GM08714 (cell line): Measurements from ENCODE around the gene HBD.

Experiments
- H3K4me3 ChIP-seq: fragments of 200-500 bp; sonication (Bioruptor generic); 2 replicates; pipeline ENCODE4 v1.5.1; 2014; ENCODE audit warnings: mild to moderate bottlenecking, low read length, inconsistent platforms
- ZNF274 ChIP-seq: IDR thresholded peaks from 2 replicates; pipeline ENCODE4 v1.6.1; 2012; ENCODE audit warnings: mild to moderate bottlenecking, low read depth, low read length

The HBD gene

DNA sequence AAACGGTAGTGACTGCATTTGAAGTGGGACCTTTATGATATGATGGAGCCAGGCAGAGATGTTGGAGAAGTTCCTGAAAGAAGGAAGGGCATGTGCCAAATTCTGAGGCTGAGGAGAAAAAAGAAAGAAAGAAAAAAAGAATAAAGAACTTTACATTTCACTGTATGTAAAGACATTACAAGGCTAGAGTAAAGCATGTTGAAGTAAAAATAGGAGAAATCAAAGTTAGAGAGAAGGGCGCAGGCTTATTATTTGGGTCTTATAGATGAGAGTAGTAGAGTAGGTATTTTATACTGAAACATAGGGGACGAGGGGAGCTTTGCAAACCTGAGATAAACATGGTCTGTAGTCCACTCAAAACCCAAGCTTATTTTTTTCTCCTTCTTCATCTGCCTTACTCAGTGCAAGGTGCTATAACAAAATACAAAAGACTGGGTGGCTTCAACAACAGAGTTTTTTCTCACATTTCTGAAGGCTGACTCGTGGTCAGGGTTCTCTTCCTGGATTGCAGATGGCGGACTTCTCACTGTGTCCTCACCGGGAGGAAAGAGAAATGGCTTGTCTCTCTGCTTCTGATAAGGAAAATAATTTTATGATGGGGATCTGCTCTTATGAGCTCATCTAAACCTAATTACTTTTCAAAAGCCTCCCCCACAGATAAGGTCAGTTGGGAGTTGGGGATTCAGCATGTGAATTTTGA lies 12.6 kb upstream of the HBD start:
- no peak overlapping the region for H3K4me3 ChIP-seq

DNA sequence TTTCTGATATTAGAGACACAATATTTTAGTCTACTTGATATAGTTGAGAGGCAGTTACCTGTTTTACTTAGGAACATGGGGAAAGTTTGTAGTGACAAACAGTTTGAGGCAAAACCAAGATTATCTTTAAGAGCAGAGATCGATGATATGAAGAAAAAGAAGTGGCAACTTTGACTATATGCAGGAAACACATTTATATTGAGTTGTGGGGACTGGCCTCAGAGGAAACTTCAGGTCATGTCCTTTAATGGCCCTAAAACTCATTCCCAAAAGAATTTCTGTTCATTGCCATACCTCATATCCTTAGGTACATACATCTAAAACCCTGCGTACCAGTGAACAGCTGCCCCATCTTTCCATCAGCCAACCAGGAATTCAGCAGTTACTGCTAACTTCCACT lies 10.9 kb upstream of the HBD start:
- no peak for TF ChIP-seq ZNF274
- H3K4me3 ChIP-seq = no peak overlapping the region

More for the DNA sequence above, 12.6 kb upstream of the HBD start:
- no peak for TF ChIP-seq ZNF274

DNA sequence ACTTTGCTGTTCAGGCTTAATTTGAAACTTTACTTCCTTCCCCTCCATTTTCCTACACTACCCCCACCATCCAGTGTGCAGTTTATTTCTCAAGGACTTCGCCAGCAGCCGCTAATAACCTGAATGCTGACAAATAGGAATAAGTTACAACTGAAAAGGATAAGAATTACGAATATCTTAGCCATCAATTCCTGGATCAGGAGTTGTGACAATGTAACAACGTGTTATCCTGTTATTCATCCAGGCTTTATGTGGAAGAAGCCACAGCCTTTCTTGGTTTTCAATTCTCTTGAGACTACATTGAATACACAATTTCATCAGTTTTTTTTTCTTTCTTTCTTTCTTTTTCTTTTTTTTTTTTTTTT lies 9.5 kb upstream of the HBD start:
- no peak for TF ChIP-seq ZNF274
- H3K4me3 ChIP-seq = no peak overlapping the region

GRCh38 chr11:5242933-5243815 lies 8.9 kb upstream of the HBD start:
- TF ChIP-seq ZNF274 = no peak
- no peak overlapping the region for H3K4me3 ChIP-seq

DNA sequence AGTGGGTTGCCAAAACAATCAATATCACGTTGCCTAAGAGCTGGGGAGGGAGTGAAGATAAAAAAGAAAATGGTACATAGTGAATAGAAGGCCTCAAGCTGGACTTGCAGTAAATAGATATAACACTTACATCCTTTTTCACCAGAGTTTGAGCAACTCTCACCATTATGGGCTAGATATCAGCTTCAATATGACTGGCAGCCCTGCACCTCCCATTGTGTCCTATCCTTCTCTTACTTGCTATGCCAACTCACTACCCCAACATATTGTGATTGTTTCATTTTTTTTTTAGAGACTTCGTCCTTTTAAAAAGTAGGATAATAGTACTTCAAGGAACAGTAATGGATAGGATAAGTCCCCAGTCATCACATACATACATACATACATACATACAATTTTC lies 7.9 kb upstream of the HBD start:
- no peak for TF ChIP-seq ZNF274

GRCh38 chr11:5241458-5241857 lies 7.2 kb upstream of the HBD start:
- no peak for TF ChIP-seq ZNF274
- H3K4me3 ChIP-seq = no peak overlapping the region

More for the DNA sequence above, 7.9 kb upstream of the HBD start:
- no peak overlapping the region for H3K4me3 ChIP-seq

DNA sequence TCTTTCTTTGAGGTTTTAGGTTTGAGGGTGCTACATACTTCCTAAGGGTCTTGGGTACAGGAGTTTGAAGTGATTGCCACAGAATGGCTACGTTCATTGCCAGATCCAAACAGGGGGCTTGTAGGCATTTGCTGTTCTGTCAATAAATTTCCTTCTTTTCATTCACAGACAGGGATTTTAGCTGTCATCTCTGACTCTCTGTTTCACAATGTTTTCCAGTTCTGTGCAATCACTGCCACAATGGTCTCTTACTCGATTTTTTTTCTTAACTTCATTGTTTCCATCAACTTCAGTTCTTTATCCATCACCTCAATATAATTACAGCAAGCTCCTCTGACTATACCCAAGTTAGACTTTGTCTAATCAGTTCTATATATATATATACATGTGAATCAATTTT lies 6.2 kb upstream of the HBD start:
- H3K4me3 ChIP-seq = no peak overlapping the region
- no peak for TF ChIP-seq ZNF274

GRCh38 chr11:5240056-5240455 lies 5.8 kb upstream of the HBD start:
- H3K4me3 ChIP-seq = no peak overlapping the region
- no peak for TF ChIP-seq ZNF274

DNA sequence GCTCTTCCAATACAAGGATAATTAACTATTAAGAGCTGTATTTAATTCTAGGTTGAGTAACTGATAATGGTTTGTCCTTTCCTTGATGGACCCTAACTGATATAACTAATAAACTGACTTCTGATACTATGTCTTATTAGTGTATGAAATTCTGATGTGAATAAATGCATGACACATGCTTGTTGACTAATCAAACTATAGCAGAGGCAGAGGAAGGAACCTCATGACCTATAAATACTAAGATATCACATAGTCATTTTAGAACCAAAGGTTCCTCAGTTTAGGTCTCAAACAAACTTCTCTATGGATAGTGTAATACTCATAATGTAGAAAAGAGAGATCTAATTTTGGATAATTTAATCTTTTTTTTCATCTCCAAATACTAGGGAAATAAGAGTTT lies 4.8 kb upstream of the HBD start:
- no peak for TF ChIP-seq ZNF274
- no peak overlapping the region for H3K4me3 ChIP-seq

GRCh38 chr11:5238486-5238885 lies 4.2 kb upstream of the HBD start:
- no peak overlapping the region for H3K4me3 ChIP-seq
- TF ChIP-seq ZNF274 = no peak

GRCh38 chr11:5237420-5237819 lies 3.1 kb upstream of the HBD start:
- no peak overlapping the region for H3K4me3 ChIP-seq
- TF ChIP-seq ZNF274 = no peak

DNA sequence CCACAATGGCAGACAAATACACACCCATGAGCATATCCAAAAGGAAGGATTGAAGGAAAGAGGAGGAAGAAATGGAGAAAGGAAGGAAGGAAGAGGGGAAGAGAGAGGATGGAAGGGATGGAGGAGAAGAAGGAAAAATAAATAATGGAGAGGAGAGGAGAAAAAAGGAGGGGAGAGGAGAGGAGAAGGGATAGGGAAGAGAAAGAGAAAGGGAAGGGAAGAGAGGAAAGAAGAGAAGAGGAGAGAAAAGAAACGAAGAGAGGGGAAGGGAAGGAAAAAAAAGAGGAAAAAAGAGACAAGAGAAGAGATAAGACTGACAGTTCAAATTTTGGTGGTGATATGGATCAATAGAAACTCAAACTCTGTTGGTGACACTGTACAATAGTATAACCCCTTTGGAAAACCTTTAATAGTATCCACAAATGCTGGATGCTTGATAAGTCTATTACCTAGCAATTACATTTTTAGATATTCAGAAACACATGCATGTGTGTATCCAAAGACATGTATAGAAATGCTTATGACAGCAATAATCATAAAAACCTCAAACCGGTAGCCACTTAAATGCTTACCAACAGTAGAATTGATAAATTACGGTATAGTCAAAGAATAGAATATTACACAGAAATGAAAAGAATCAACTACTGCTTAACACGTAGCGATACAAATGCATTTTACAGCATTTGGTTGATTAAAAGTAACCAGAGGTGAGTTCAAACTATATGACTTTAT lies 1.2 kb upstream of the HBD start:
- no peak for TF ChIP-seq ZNF274
- no peak overlapping the region for H3K4me3 ChIP-seq

GRCh38 chr11:5233307-5233706 lies 976 bp downstream of the HBD start:
- no peak overlapping the region for H3K4me3 ChIP-seq
- no peak for TF ChIP-seq ZNF274

GRCh38 chr11:5232821-5233220 lies 1.5 kb downstream of the HBD start:
- H3K4me3 ChIP-seq = no peak overlapping the region
- peak; percentile 20; the same call in 1 of the 2 replicates for TF ChIP-seq ZNF274

- no peak overlapping the region for H3K4me3 ChIP-seq
- TF ChIP-seq ZNF274 = no peak
These were observed 2.1 kb downstream of the HBD start for GRCh38 chr11:5232176-5232575.
